Activated CD8-positive, alpha-beta memory T cell treated with anti-CD3 and anti-CD28 coated beads, Interleukin-2, amount 50 U/mL, for 24 hours (primary cell): ENCODE results near the gene CPEB2.

Source experiments
- DNase-seq: peaks from one replicate; pipeline ENCODE4 v3.0.0-alpha.2; 2020; ENCODE audit errors: extremely low read depth

CPEB2 gene

DNA sequence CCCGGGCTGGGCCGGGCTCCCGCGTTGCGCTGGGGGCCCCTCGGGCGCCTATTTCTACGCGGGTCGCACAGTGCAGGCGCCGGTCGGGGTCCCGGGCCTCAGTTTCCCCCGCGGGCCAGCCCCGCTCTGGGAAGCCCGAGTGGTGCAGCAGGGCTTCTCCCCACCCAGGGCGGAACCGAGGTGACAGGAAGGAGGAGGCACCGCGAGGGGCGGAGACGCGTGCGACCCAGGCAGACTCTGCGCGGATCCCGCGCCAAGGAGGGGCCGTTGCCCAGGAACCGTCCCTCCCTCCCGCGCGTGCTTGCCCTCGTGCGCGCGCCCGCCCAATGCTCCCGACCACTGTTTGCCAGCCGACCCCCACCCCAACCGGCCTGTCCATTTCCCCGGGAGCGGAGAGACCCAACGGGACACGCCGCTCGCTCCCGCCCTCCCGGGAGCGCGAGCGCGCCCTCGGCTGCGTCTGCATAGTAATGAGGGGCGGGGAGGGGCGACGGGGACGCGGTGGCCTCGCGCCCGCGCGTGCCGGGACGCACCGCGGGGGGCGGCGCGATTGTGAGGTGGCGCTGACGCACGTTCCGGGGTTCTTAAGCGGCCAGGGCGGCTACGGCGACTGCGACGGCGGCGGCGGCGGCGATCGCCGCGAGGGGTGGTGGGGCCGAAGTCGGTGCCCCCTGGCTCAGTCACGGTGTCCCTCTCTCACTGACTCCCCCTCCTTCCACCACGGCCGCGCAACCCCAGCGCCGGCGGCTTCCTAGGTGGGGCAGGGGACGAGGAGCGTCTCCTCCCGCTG lies at the start of gene CPEB2:
Gene CPEB2, plus strand, starts transcription at position 613 of the 790 bp plus-strand sequence. CDS start 193 bp downstream, outside the sequence.
- DNase-seq, result peak; percentile 73

GRCh38 chr4:14958436-14958835 lies 43.8 kb upstream of the CPEB2 start:
- DNase-seq, result no peak

GRCh38 chr4:14961292-14961691 lies 41.0 kb upstream of the CPEB2 start:
- no peak for DNase-seq

DNA sequence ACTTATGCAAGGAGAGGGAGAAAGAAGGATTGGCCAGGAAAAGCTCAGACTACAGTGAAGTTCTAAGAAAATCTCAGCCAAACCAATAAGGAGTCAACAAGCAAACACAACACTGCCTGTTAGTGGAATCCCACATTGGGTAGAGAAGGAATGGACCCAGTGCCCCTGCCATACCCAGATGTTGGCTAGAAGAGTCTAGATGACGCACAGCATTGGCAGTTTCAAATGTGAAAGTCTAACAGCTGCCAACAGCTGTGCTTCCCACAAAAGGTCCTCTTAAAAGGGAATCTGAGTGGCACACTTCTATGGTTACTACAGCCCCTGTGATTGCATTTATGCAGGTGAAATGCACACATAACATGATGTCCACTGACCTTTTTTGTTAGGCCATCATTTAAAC lies 37.2 kb upstream of the CPEB2 start:
- DNase-seq, result no peak

- DNase-seq, result no peak
Observed at GRCh38 chr4:14967982-14968381, 34.3 kb upstream of the CPEB2 start.

- no peak for DNase-seq
Observed at GRCh38 chr4:14977830-14978229, 24.5 kb upstream of the CPEB2 start.

DNA sequence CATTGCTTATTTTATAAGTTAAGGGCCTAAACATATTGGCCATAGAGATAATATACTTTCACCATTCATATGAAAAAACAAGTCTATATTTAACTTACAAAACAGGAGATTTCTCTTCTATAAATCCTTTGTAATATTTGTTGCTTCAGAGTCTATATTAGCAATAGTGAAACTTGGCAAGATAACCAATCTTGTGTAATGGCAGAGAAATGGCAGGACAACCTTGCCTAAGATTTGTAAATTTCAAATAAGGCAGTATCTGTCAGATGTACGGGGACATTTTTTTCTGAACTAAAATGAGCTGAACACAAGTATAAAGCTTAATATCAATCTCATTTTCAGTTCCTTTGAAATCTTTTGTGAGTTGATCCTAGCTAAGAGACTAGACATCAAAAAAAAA lies 17.8 kb upstream of the CPEB2 start:
- DNase-seq, result no peak

- DNase-seq, result no peak
Observed at GRCh38 chr4:14985161-14985560, 17.1 kb upstream of the CPEB2 start.

GRCh38 chr4:14985843-14986242 lies 16.4 kb upstream of the CPEB2 start:
- DNase-seq, result no peak

- no peak for DNase-seq
Observed at GRCh38 chr4:14987054-14987453, 15.2 kb upstream of the CPEB2 start.

DNA sequence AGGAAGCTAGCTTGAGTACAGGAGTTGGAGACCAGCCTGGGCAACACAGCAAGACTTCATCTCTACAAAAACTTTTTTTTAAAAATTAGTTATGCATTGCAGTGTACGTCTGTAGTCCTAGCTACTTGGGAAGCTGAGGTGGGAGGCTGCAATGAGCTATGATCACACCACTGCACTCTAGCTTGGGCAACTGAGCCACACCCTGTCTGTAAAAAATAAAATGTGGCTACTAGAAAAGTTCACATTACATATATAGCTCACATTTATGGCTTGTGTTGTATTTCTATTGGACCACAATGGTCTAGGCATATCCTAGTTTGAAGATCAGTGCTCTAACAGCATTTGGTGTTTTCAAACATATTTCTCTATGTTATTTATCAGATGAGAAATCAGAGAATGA lies 11.8 kb upstream of the CPEB2 start:
- no peak for DNase-seq

GRCh38 chr4:14994242-14994641 lies 8.0 kb upstream of the CPEB2 start:
- DNase-seq, result no peak

DNA sequence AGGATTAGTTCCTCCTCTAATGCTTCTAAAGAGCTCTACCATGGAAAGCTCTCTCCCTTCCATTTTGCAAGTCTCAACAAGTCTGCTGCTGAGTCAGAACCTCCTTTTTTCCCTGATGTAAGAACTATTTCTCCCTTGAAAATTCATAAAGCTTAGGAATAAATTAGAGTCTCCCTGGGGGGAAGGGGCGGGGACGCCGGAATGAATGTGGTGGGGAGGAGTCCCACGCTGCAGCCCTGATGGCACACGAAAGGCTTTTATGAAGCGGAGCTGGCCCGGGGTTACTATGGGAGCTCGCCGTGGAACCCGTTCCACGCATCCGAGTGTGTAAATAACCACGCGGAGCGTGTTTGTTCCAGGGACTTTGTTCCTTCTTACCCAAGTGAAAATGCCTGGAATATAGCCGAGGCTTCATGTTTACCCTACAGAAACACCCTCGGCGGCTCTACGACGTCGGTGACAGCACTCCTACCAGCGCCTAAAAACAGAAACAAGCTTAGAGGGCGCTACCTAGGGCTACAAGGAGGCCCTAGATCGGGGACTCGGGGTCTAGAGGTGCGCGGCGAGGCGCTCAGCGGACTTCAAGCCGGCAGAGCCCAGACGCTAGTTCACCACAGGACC lies 923 bp upstream of the CPEB2 start:
- DNase-seq, result peak; percentile 7

DNA sequence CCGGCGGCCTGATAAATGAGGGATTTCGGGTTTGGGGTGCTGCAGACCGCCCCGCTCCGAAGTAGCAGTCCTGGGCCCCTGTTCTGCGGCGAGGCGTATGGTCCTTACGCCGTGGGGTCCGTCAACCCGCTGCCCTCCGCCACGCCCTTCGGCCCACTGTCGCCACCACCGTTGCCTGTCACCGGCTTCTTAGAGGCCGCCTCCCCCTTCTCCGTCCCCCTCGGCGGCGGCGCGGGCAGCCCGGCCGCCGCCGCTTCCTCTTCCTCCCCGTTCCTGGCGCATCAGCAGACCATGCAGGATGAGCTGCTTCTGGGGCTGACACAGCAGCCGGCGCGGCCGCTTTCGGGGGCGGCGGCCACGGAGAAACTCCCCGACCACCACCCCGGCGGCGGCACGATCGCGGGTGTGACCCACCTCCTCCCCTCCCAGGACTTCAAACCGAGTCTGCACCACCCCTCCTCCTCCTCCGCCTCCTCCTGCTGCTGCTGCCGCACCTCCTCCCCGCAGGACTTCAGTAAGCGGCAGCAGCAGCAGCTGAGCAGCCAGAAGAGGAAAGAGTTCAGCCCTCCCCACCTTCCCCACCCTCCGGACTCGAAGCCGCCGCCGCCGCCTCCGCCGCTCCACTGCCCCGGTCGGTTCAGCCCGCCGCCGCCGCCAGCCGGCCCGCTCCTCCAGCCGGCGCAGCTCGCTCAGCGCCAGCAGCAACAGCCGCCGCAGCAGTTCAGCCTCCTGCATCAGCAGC lies 549 bp downstream of the CPEB2 start:
- peak; percentile 34 for DNase-seq

DNA sequence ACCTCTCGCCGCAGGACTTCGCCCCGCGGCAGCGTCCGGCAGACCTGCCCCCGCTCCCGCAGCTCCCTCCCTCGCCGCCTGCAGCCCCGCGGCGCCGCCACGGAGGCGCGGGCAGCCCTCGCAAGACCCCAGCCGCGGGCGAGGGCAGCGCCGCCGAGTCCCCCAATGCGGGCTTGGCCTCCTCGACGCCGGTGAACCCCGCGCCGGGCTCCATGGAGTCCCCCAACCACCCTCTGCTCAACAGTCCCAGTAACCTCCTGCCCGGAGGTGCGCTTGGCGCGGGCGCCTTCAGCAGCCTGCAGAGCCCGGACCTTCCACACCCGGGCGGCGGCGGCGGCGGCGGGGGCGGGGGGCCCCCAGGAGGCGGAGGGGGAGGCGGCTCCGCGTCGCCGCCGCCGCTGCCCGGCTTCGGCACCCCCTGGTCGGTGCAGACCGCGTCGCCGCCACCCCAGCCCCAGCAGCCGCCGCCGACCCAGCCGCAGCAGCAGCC lies 1.2 kb downstream of the CPEB2 start:
- peak; percentile 12 for DNase-seq

- peak; percentile 2 for DNase-seq
Observed at GRCh38 chr4:15003891-15004738, 1.8 kb downstream of the CPEB2 start.

GRCh38 chr4:15004739-15005301 lies 2.5 kb downstream of the CPEB2 start:
- peak; percentile 5 for DNase-seq

- no peak for DNase-seq
Observed at GRCh38 chr4:15005474-15006115, 3.3 kb downstream of the CPEB2 start.

DNA sequence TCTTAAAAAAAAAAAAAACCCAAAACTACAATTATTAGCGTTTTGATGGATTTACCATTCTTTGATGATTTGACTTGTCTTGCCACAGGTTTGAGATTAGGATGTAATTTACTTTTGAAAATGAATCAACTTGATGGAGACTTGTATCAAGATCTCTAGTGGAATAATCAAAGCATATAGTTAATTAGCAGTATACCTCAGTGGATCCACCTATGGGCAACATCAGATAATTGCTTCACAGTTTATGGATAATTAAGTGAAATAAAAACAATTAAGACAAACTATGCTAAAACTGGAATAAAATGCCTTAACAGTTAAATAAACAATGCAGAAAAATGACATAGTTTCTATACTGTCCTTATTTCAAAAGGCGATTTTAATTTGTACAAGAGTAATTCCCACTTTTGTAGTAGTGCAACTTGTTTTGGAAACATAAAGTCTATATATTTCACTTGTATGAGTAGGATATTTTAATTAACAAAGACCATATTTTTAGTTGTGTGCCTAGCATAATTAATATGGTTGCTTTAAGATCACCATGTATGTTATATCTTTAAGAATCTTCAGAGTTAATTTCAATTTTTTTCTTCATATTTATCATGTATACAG lies 4.2 kb downstream of the CPEB2 start:
- DNase-seq, result no peak

- DNase-seq, result no peak
Observed at GRCh38 chr4:15007201-15007600, 4.9 kb downstream of the CPEB2 start.
